H9 (cell line): ENCODE measurements around the gene RFX4. TPM values are rescaled to one million over a fixed set of nuclear protein-coding genes. Genes with fewer than 3 reads are reported as not detected.

Experiments
- DNase-seq: peaks from one replicate; pipeline ENCODE4 v3.0.0-alpha.2; 2017
- H2AFZ ChIP-seq: one replicate; pipeline ENCODE4 v1.6.1; 2013; ENCODE audit warnings: mild to moderate bottlenecking, low read length, control low read depth, moderate library complexity
- H2AK5ac ChIP-seq: 2 replicates; pipeline ENCODE4 v1.6.1; 2013; ENCODE audit warnings: low read length, control low read depth, mixed read lengths; ENCODE audit not compliant: insufficient read length
- H2BK120ac ChIP-seq: one replicate; pipeline ENCODE4 v1.6.1; 2013; ENCODE audit warnings: low read depth, mild to moderate bottlenecking, low read length, control low read depth, inconsistent platforms; ENCODE audit not compliant: poor library complexity, severe bottlenecking
- H2BK12ac ChIP-seq: 2 replicates; pipeline ENCODE4 v1.6.1; 2013; ENCODE audit warnings: low read length, control low read depth, mixed read lengths, low read depth; ENCODE audit not compliant: insufficient read length
- H2BK15ac ChIP-seq: 2 replicates; pipeline ENCODE4 v1.6.1; 2013; ENCODE audit warnings: low read depth, low read length, control low read depth
- H2BK20ac ChIP-seq: one replicate; pipeline ENCODE4 v1.6.1; 2013; ENCODE audit warnings: low read depth, mild to moderate bottlenecking, low read length, control low read depth, inconsistent platforms; ENCODE audit not compliant: poor library complexity, severe bottlenecking
- H2BK5ac ChIP-seq: 2 replicates; pipeline ENCODE4 v1.6.1; 2013; ENCODE audit warnings: low read length, control low read depth, mixed read lengths; ENCODE audit not compliant: insufficient read length
- H3K14ac ChIP-seq: 2 replicates; pipeline ENCODE4 v1.6.1; 2013; ENCODE audit warnings: low read length, control low read depth; ENCODE audit not compliant: insufficient read depth
- H3K18ac ChIP-seq: 2 replicates; pipeline ENCODE4 v1.6.1; 2013; ENCODE audit warnings: low read depth, mild to moderate bottlenecking, mixed read lengths, low read length, control low read depth; ENCODE audit not compliant: insufficient read length
- H3K23ac ChIP-seq: 2 replicates; pipeline ENCODE4 v1.6.1; 2013; ENCODE audit warnings: low read length, control low read depth, mixed read lengths, low read depth; ENCODE audit not compliant: insufficient read length
- H3K23me2 ChIP-seq: 2 replicates; pipeline ENCODE4 v1.6.1; 2013; ENCODE audit warnings: low read depth, mild to moderate bottlenecking, mixed read lengths, low read length, control low read depth; ENCODE audit not compliant: insufficient read length, poor library complexity, severe bottlenecking
- H3K27ac ChIP-seq: 2 replicates; pipeline ENCODE4 v1.5.1; 2013; ENCODE audit warnings: low read length, control low read depth, mixed read lengths, low read depth; ENCODE audit not compliant: insufficient read length
- H3K27me3 ChIP-seq: 2 replicates; pipeline ENCODE4 v1.6.1; 2013; ENCODE audit warnings: low read length, control low read depth, inconsistent platforms; ENCODE audit not compliant: insufficient read depth
- H3K4ac ChIP-seq: 2 replicates; pipeline ENCODE4 v1.6.1; 2013; ENCODE audit warnings: low read depth, mild to moderate bottlenecking, control low read depth, inconsistent platforms, low read length, moderate library complexity
- H3K4me1 ChIP-seq: 2 replicates; pipeline ENCODE4 v1.6.1; 2013; ENCODE audit warnings: low read length, control low read depth, inconsistent platforms; ENCODE audit not compliant: insufficient read depth
- H3K4me2 ChIP-seq: 2 replicates; pipeline ENCODE4 v1.6.1; 2013; ENCODE audit warnings: low read length, control low read depth, mixed read lengths; ENCODE audit not compliant: insufficient read length, insufficient read depth
- H3K56ac ChIP-seq: 2 replicates; pipeline ENCODE4 v1.6.1; 2013; ENCODE audit warnings: low read depth, mild to moderate bottlenecking, mixed read lengths, low read length, control low read depth; ENCODE audit not compliant: insufficient read length
- H3K79me1 ChIP-seq: 2 replicates; pipeline ENCODE4 v1.6.1; 2013; ENCODE audit warnings: low read depth, mild to moderate bottlenecking, moderate library complexity, low read length, control low read depth, inconsistent platforms; ENCODE audit not compliant: insufficient read depth, poor library complexity, severe bottlenecking
- H3K79me2 ChIP-seq: 2 replicates; pipeline ENCODE4 v1.6.1; 2013; ENCODE audit warnings: low read length, control low read depth, inconsistent platforms; ENCODE audit not compliant: insufficient read depth
- H3K9ac ChIP-seq: 2 replicates; pipeline ENCODE4 v1.6.1; 2013; ENCODE audit warnings: low read length, control low read depth, mixed read lengths; ENCODE audit not compliant: insufficient read length; ENCODE audit errors: extremely low read depth
- H3K9me3 ChIP-seq: one replicate; pipeline ENCODE4 v1.6.1; 2013; ENCODE audit warnings: low read depth, low read length, inconsistent platforms; ENCODE audit not compliant: control insufficient read depth
- H3T11ph ChIP-seq: one replicate; pipeline ENCODE4 v1.6.1; 2013; ENCODE audit warnings: mild to moderate bottlenecking, low read length, control low read depth, inconsistent platforms
- H4K20me1 ChIP-seq: one replicate; pipeline ENCODE4 v1.6.1; 2013; ENCODE audit not compliant: control insufficient read depth, insufficient read length, insufficient read depth
- H4K5ac ChIP-seq: 2 replicates; pipeline ENCODE4 v1.6.1; 2013; ENCODE audit warnings: low read depth, mild to moderate bottlenecking, mixed read lengths, low read length, control low read depth; ENCODE audit not compliant: insufficient read length
- H4K8ac ChIP-seq: replicated peaks from 2 replicates; pipeline ENCODE4 v1.6.1; 2013; ENCODE audit warnings: low read length, control low read depth, mixed read lengths, low read depth; ENCODE audit not compliant: insufficient read length
- H4K91ac ChIP-seq: 2 replicates; pipeline ENCODE4 v1.6.1; 2013; ENCODE audit warnings: low read depth, mild to moderate bottlenecking, moderate library complexity, mixed read lengths, low read length, control low read depth; ENCODE audit not compliant: insufficient read length
- H3K27ac Mint-ChIP-seq, 3 experiments: 2 replicates in 2 of 3; 3 replicates in 1 of 3; pipeline ENCODE4 v1.8.0; 2020 to 2021; ENCODE audit warnings: mixed read lengths in 3 of 3, mild to moderate bottlenecking in 1 of 3, moderate library complexity in 1 of 3
- H3K27me3 Mint-ChIP-seq: 2 replicates; pipeline ENCODE4 v1.8.0; 2021; ENCODE audit warnings: low read depth, mild to moderate bottlenecking, moderate library complexity, mixed read lengths
- H3K36me3 Mint-ChIP-seq, 3 experiments: 2 replicates in 2 of 3; 3 replicates in 1 of 3; pipeline ENCODE4 v1.8.0; 2020 to 2021; ENCODE audit warnings: low read depth in 3 of 3, mixed read lengths in 3 of 3; ENCODE audit not compliant: insufficient read depth in 1 of 3
- H3K4me1 Mint-ChIP-seq, 2 experiments: 2 replicates each; pipeline ENCODE4 v1.8.0; 2020; ENCODE audit warnings: mixed read lengths in 2 of 2
- H3K4me3 Mint-ChIP-seq, 2 experiments: 2 replicates in 1 of 2; 3 replicates in 1 of 2; pipeline ENCODE4 v1.8.0; 2020 to 2021; ENCODE audit warnings: mild to moderate bottlenecking in 2 of 2, mixed read lengths in 2 of 2, moderate library complexity in 1 of 2
- H3K9me3 Mint-ChIP-seq, 2 experiments: 2 replicates in 1 of 2; 3 replicates in 1 of 2; pipeline ENCODE4 v1.8.0; 2020; ENCODE audit warnings: mild to moderate bottlenecking in 2 of 2, mixed read lengths in 2 of 2, moderate library complexity in 1 of 2
- CTCF ChIP-seq: fragments of 200-600 bp; sonication (generic); conservative IDR thresholded peaks from 3 replicates; pipeline ENCODE4 v1.8.0; 2021; ENCODE audit warnings: antibody characterized with exemption, mild to moderate bottlenecking
- WGBS: extraction: QIAGEN DNeasy Blood & Tissue Kit; methylation state at CpG from one replicate; pipeline ENCODE4 v1.1.7; 2013; ENCODE audit warnings: missing lambda C conversion rate, low lambda C conversion rate, mixed read lengths; ENCODE audit not compliant: insufficient read length; ENCODE audit errors: extremely low coverage; 5-methylcytosine and 5-hydroxymethylcytosine counted together
- total RNA-seq: library from RNA; stranded (reverse); gene quantifications from 2 replicates; pipeline ENCODE4 v1.2.1, GENCODE V29; 2021

The RFX4 gene
- total RNA-seq, 1 experiment from 2014 or later = 0.57 TPM

- Histone ChIP-seq H3K4me1 (peaks cover 2% of the 10 kb centered on the region), H3K9me3 (no peaks in the 10 kb centered on the region)
- DNase-seq = no peak
Observed at GRCh38 chr12:106585105-106585520, 2.3 kb downstream of the RFX4 start.

More at GRCh38 chr12:106585105-106585520, 2.3 kb downstream of the RFX4 start:
- Histone ChIP-seq H4K5ac (no peak overlapping the region), H2AK5ac (no peak overlapping the region), H3K4me2 (peak overlapping the region; percentile 71), H3K56ac (no peak overlapping the region), H2BK5ac (no peak overlapping the region), H3K9ac (no peak overlapping the region), H3K27me3 (peaks cover 73% of the 10 kb centered on the region), H2BK12ac (no peak overlapping the region), H3K79me2 (no peaks in the 10 kb centered on the region), H3K14ac (no peak overlapping the region), H2AFZ (no peak overlapping the region), H2BK15ac (no peak overlapping the region), H3K4ac (no peak overlapping the region), H3K18ac (no peak overlapping the region), H4K20me1 (no peaks in the 10 kb centered on the region), H4K91ac (no peak overlapping the region), H3K27ac (no peak overlapping the region), H2BK20ac (no peak overlapping the region), H2BK120ac (no peak overlapping the region), H3K23ac (no peak overlapping the region), H3T11ph (no peak overlapping the region), H3K23me2 (peaks cover 17% of the 10 kb centered on the region), H3K79me1 (no peaks in the 10 kb centered on the region), H4K8ac (no peak overlapping the region)
- Mint-ChIP-seq H3K4me3 (peak overlapping the region; percentile 53 to 88; a peak in 4 of 5 replicates), H3K9me3 (peaks cover under 1 to 12% of the 10 kb centered on the region in 2 experiments; a peak in 4 of 5 replicates), H3K36me3 (peaks cover 0 to 1% (median 0%) of the 10 kb centered on the region in 3 experiments; a peak in 3 of 7 replicates), H3K4me1 (peaks cover 39 to 55% of the 10 kb centered on the region in 2 experiments), H3K27ac (no peak overlapping the region; a peak in 1 of 7 replicates), H3K27me3 (peaks cover 95% of the 10 kb centered on the region)
- WGBS = no CpG with 5 or more reads among the region's 17 CpGs
- no peak for TF ChIP-seq CTCF
